ENCODE results near the gene TNFRSF9. TPM values are rescaled to one million over a fixed set of nuclear protein-coding genes. Genes with fewer than 3 reads are reported as not detected.

TNFRSF9 gene
- total RNA-seq, 1 experiment from 2014 or later, result not detected

- H3K4me3 Mint-ChIP-seq, result peak within 1 kb of the TSS; percentile 100
- H3K9me3 Mint-ChIP-seq, result no peaks in the 10 kb centered on the region
- DNase-seq (ENCODE audit: low spot score) (peak; percentile 99), ATAC-seq (peak; percentile 98)
- H3K36me3 Mint-ChIP-seq, result peaks cover 29% of the 10 kb centered on the region
- peaks cover 4% of the 10 kb centered on the region; the same call in 1 of the 2 replicates for H3K27me3 Mint-ChIP-seq (ENCODE audit: low read depth)
- H3K4me1 Mint-ChIP-seq, result peaks cover 11% of the 10 kb centered on the region; the same call in 1 of the 2 replicates
- CTCF ChIA-PET, result interaction anchor here (0.5 to 1.0 kb wide), 3 partner anchors 20 to 353 kb away, joined by 3 to 4 read pairs (median 3); no protein-coding TSS in a partner anchor
- H3K27ac Mint-ChIP-seq, result peak within 1 kb of the TSS; percentile 98
- POLR2A ChIA-PET, result interaction anchor here (0.6 kb wide), 1 partner anchor 19 kb away, joined by 3 read pairs; no protein-coding TSS in a partner anchor
- no peak for TF ChIP-seq GTF2I (CRISPR knock-in tag; conservative IDR thresholded peaks at IDR 0.05)
- TF ChIP-seq ZNF232 (CRISPR knock-in tag; IDR thresholded peaks at IDR 0.05), result peak; percentile 63
- peak; percentile 70; the same call in 1 of the 2 replicates for TF ChIP-seq SMAD3 (CRISPR knock-in tag; IDR thresholded peaks at IDR 0.05; ENCODE audit: borderline replicate concordance)
- peak; percentile 63; the same call in 1 of the 2 replicates for TF ChIP-seq ETV6 (CRISPR knock-in tag; IDR thresholded peaks at IDR 0.05)
- peak; percentile 87 for TF ChIP-seq HMGXB4 (CRISPR knock-in tag; IDR thresholded peaks at IDR 0.05)
- TF ChIP-seq ZMAT4 (CRISPR knock-in tag; IDR thresholded peaks at IDR 0.05), result no peak
- peak; percentile 58 for TF ChIP-seq GABPB1 (CRISPR knock-in tag; IDR thresholded peaks at IDR 0.05)
- no peak for TF ChIP-seq OVOL2 (CRISPR knock-in tag; IDR thresholded peaks at IDR 0.05; ENCODE audit: borderline replicate concordance)
- peak; percentile 83; the same call in 1 of the 2 replicates for TF ChIP-seq FOXP4 (CRISPR knock-in tag; IDR thresholded peaks at IDR 0.05)
- no peak for TF ChIP-seq IRF2 (CRISPR knock-in tag; IDR thresholded peaks at IDR 0.05; ENCODE audit: borderline replicate concordance, low read depth)
- TF ChIP-seq AFF4 (CRISPR knock-in tag; IDR thresholded peaks at IDR 0.05; ENCODE audit: borderline replicate concordance), result peak; percentile 82; the same call in 1 of the 2 replicates
- peak; percentile 81 for TF ChIP-seq TEAD1 (CRISPR knock-in tag; IDR thresholded peaks at IDR 0.05)
- peak; percentile 3; the same call in 1 of the 2 replicates for TF ChIP-seq USF2 (CRISPR knock-in tag; IDR thresholded peaks at IDR 0.05)
- peak; percentile 91 for TF ChIP-seq SP1 (CRISPR knock-in tag; conservative IDR thresholded peaks at IDR 0.05)
- TF ChIP-seq FOXK1 (CRISPR knock-in tag; IDR thresholded peaks at IDR 0.05), result peak; percentile 89; the same call in 1 of the 2 replicates
- TF ChIP-seq RELA (CRISPR knock-in tag; IDR thresholded peaks at IDR 0.05; ENCODE audit: borderline replicate concordance), result 0 out of 2 replicates have a peak, but pooled peaks have one; percentile 81
- TF ChIP-seq HMGA2 (CRISPR knock-in tag; IDR thresholded peaks at IDR 0.05), result 0 out of 2 replicates have a peak, but pooled peaks have one; percentile 13
- peak; percentile 54; the same call in 1 of the 2 replicates for TF ChIP-seq ZBTB43 (CRISPR knock-in tag; IDR thresholded peaks at IDR 0.05)
- peak; percentile 94 for TF ChIP-seq E2F5 (CRISPR knock-in tag; IDR thresholded peaks at IDR 0.05)
- peak; percentile 90; the same call in 1 of the 2 replicates for TF ChIP-seq NFE2L1 (CRISPR knock-in tag; IDR thresholded peaks at IDR 0.05)
- TF ChIP-seq JUN (CRISPR knock-in tag; IDR thresholded peaks at IDR 0.05), result peak; percentile 58; the same call in 1 of the 2 replicates
- TF ChIP-seq MYBL2 (CRISPR knock-in tag; IDR thresholded peaks at IDR 0.05), result peak; percentile 96
- 0 out of 2 replicates have a peak, but pooled peaks have one; percentile 14 for TF ChIP-seq ELF4 (CRISPR knock-in tag; IDR thresholded peaks at IDR 0.05; ENCODE audit: low read depth)
- TF ChIP-seq NFYB (CRISPR knock-in tag; conservative IDR thresholded peaks at IDR 0.05; ENCODE audit: low read depth), result peak; percentile 28; the same call in 1 of the 2 replicates
- peak; percentile 45; the same call in 1 of the 2 replicates for TF ChIP-seq TCF7 (CRISPR knock-in tag; IDR thresholded peaks at IDR 0.05; ENCODE audit: low read depth)
- TF ChIP-seq CBFB (CRISPR knock-in tag; IDR thresholded peaks at IDR 0.05; ENCODE audit: low read depth), result no peak
Observed at GRCh38 chr1:7961216-7962013, 20.8 kb upstream of the TNFRSF9 start, which contains the start of gene PARK7. TSS of gene PARK7 (plus strand) at chr1:7961711. CDS start at chr1:7962786, 1,075 bp downstream.
